GM12878 (cell line): ENCODE data around the gene FOXJ1. TPM values are rescaled to one million over a fixed set of nuclear protein-coding genes. Genes with fewer than 3 reads are reported as not detected.

Experiments
- ATAC-seq: fragments of 200-7000 bp; cut with Tn5 transposase; 3 replicates; pipeline ENCODE4 v1.9.1; 2020; ENCODE audit warnings: mild to moderate bottlenecking, moderate library complexity
- BruUV-seq: library from RNA; stranded (reverse); fragments of 400-500 nt; replicated peaks from 2 replicates; lab custom pipeline; 2021; lab: Mats Ljungman, UMichigan
- CTCF ChIA-PET: fragments of 300-600 bp; sonication (Branson Sonifier 250); formaldehyde crosslinking; extraction: SDS; loops from one replicate; lab custom pipeline; 2021; ENCODE audit warnings: inconsistent platforms; lab: Yijun Ruan, JAX
- POLR2A ChIA-PET: fragments of 350-600 bp; formaldehyde crosslinking; extraction: SDS; loops from one replicate; lab custom pipeline; 2021; ENCODE audit warnings: inconsistent platforms; lab: Charles Lee
- RAD21 ChIA-PET: fragments of 300-600 bp; sonication (Branson Sonifier 250); formaldehyde crosslinking; loops from one replicate; lab custom pipeline; 2023; ENCODE audit warnings: antibody characterized with exemption; ENCODE audit not compliant: unreplicated experiment; lab: Charles Lee
- SMC1A ChIA-PET: fragments of 300-600 bp; sonication (Branson Sonifier 250); formaldehyde crosslinking; loops from one replicate; lab custom pipeline; 2023; ENCODE audit not compliant: unreplicated experiment, uncharacterized antibody; lab: Charles Lee
- DNase-seq: peaks from one replicate; pipeline ENCODE4 v3.0.0-alpha.2; 2011; ENCODE audit warnings: low read depth, low spot score
- FAIRE-seq: peaks from 3 replicates; lab custom pipeline; 2011; peaks lifted over from hg19 to GRCh38; lab: Jason Lieb, UNC
- H2AFZ ChIP-seq: 2 replicates; pipeline ENCODE4 v1.6.0; 2011; ENCODE audit warnings: low read depth, low read length, control low read depth; ENCODE audit not compliant: control insufficient read depth
- H3K27ac ChIP-seq: 2 replicates; pipeline ENCODE4 v1.5.1; 2011; ENCODE audit warnings: control low read depth; ENCODE audit not compliant: control insufficient read depth, insufficient read depth
- H3K27me3 ChIP-seq, 2 experiments: replicated peaks in 1 of 2; 2 replicates each; pipeline versions ENCODE4 v1.6.0 to v1.6.1; 2011; ENCODE audit warnings: low read length in 1 of 2; ENCODE audit not compliant: control insufficient read depth in 2 of 2, insufficient read depth in 2 of 2
- H3K36me3 ChIP-seq, 2 experiments: 2 replicates each; pipeline ENCODE4 v1.5.1; 2011; ENCODE audit warnings: low read length in 1 of 2; ENCODE audit not compliant: control insufficient read depth in 2 of 2, insufficient read depth in 2 of 2
- H3K4me1 ChIP-seq: 2 replicates; pipeline ENCODE4 v1.6.1; 2011; ENCODE audit warnings: mild to moderate bottlenecking, low read length, moderate library complexity, mixed read lengths; ENCODE audit not compliant: control insufficient read depth, insufficient read depth
- H3K4me2 ChIP-seq: 2 replicates; pipeline ENCODE4 v1.6.0; 2011; ENCODE audit warnings: control low read depth; ENCODE audit not compliant: control insufficient read depth, insufficient read depth
- H3K4me3 ChIP-seq: fragments of 200-600 bp; sonication (generic); 2 replicates; pipeline ENCODE4 v1.5.1; 2016
- H3K79me2 ChIP-seq: 2 replicates; pipeline ENCODE4 v1.6.0; 2011; ENCODE audit warnings: low read length; ENCODE audit not compliant: control insufficient read depth, insufficient read depth
- H3K9ac ChIP-seq: 2 replicates; pipeline ENCODE4 v1.8.0; 2011; ENCODE audit warnings: low read length, control low read depth, mixed read lengths; ENCODE audit not compliant: control insufficient read depth, insufficient read depth
- H3K9me3 ChIP-seq: replicated peaks from 3 replicates; pipeline ENCODE4 v1.5.1; 2011; ENCODE audit warnings: mild to moderate bottlenecking, low read length; ENCODE audit not compliant: control insufficient read depth, insufficient read depth
- H4K20me1 ChIP-seq: 2 replicates; pipeline ENCODE4 v1.6.0; 2011; ENCODE audit not compliant: control insufficient read depth, insufficient read depth
- ETV6 ChIP-seq, 2 experiments: fragments of 450-650 bp in 1 of 2; IDR thresholded peaks in 1 of 2; conservative IDR thresholded peaks in 1 of 2; 2 replicates each; pipeline ENCODE4 v1.6.1; 2014; ENCODE audit warnings: antibody characterized with exemption in 1 of 2, borderline replicate concordance in 1 of 2, low read depth in 1 of 2, mild to moderate bottlenecking in 1 of 2, moderate library complexity in 1 of 2
- FOS ChIP-seq: IDR thresholded peaks from 3 replicates; pipeline ENCODE4 v1.6.1; 2011; ENCODE audit warnings: borderline replicate concordance; ENCODE audit not compliant: insufficient read length; ENCODE audit errors: extremely low read depth
- FOXM1 ChIP-seq: IDR thresholded peaks from 2 replicates; pipeline ENCODE4 v1.6.1; 2012; ENCODE audit warnings: low read depth, mild to moderate bottlenecking, inconsistent platforms, low read length, moderate library complexity
- HDAC2 ChIP-seq: fragments of 200-600 bp; sonication (generic); IDR thresholded peaks from 2 replicates; pipeline ENCODE4 v1.6.1; 2017
- MYB ChIP-seq: fragments of 150-350 bp; IDR thresholded peaks from 2 replicates; pipeline ENCODE4 v1.6.1; 2014; ENCODE audit warnings: mild to moderate bottlenecking, low read depth, low read length, borderline replicate concordance
- NBN ChIP-seq: fragments of 450-650 bp; IDR thresholded peaks from 2 replicates; pipeline ENCODE4 v1.6.1; 2016
- ZBED1 ChIP-seq: IDR thresholded peaks from 2 replicates; pipeline ENCODE4 v1.6.1; 2016; ENCODE audit warnings: borderline replicate concordance
- ZNF207 ChIP-seq: fragments of 450-650 bp; IDR thresholded peaks from 2 replicates; pipeline ENCODE4 v1.6.1; 2014; ENCODE audit warnings: antibody characterized with exemption, mild to moderate bottlenecking, borderline replicate concordance
- WGBS: methylation state at CpG from one replicate; pipeline ENCODE4 v1.1.6; 2016; ENCODE audit warnings: low lambda C conversion rate; ENCODE audit not compliant: insufficient replicate concordance, insufficient coverage; ENCODE audit errors: missing lambda C conversion rate; 5-methylcytosine and 5-hydroxymethylcytosine counted together
- in situ Hi-C: fragments of 300-500 bp; cut with MboI; formaldehyde crosslinking; loops from 9 replicates; pipeline ENCODE4 v1.14.3; 2018; ENCODE audit warnings: mixed read lengths
- intact Hi-C: fragments of 100-400 bp; cut with micrococcal nuclease; formaldehyde crosslinking; loops from one replicate; pipeline ENCODE4 v1.14.2; 2022; ENCODE audit not compliant: unreplicated experiment
- polyA plus RNA-seq, 11 experiments: library from polyadenylated mRNA; depleted of rRNA in 4 of 11; unstranded in 6 of 11; stranded (reverse) in 5 of 11; fragments of >200 nt; fragmentation: Nextera tagmentation in 4 of 11; fragmentation: Illumina TruSeq in 1 of 11; extraction: Ambion mirVana in 4 of 11; extraction: Trizol in 1 of 11; gene quantifications; 1 replicate in 1 of 11; 2 replicates in 10 of 11; pipeline versions ENCODE4 v1.2.1 to v1.2.3, GENCODE V29; 2011 to 2016; ENCODE audit warnings: inconsistent platforms in 2 of 11, missing spikeins in 2 of 11, low read depth in 1 of 11
- total RNA-seq, 4 experiments: library from RNA; depleted of rRNA in 3 of 4; stranded (reverse); fragments of >200 nt in 3 of 4; fragmentation: Illumina TruSeq in 1 of 4; extraction: Trizol in 1 of 4; gene quantifications; 2 replicates each; pipeline versions ENCODE4 v1.2.1 to v1.2.3, GENCODE V29; 2013 to 2021
- TF ChIP-seq, protein P1 (sequence below): IDR thresholded peaks from 2 replicates; pipeline ENCODE4 v1.6.1; 2012; ENCODE audit warnings: low read length, inconsistent platforms

The FOXJ1 gene
- total and polyA plus RNA-seq, 10 of the 15 experiments (the other 5 are each of a cell fraction or from before 2014, with no cell fraction given), result not detected

DNA sequence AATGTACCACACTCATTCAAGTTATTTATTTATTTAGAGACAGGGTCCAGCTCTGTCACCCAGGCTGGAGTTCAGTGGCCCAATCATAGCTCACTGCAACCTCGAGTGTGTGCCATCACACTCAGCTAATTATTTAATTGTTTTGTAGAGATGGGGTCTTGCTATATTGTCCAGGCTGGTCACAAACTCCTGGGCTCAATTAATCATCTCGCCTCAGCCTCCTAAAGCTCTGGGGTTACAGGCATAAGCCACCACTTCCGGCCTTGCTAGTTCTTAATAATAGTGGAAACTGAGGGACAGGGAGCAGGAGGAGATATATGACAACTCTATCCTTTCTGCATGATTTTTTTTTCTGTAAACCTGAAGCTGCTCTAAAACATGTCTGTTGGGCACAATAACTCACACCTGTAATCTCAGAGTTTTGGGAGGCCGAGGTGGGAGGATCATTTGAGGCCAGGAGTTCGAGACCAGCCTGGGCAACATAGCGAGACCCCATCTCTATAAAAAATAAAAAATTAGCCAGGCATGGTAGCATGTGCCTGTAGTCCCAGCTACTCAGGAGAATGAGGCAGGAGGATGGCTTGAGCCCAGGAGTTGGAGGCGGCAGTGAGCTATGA, 25.8 kb downstream of the FOXJ1 start:
- ChIA-PET SMC1A (interaction anchor here (1.0 to 2.0 kb wide), 2 partner anchors 68 to 165 kb away, joined by 3 to 13 read pairs; no protein-coding TSS in a partner anchor), CTCF (interaction anchor here (1.1 to 18.3 kb wide), 5 partner anchors 64 to 283 kb away, joined by 3 to 316 read pairs (median 4); no protein-coding TSS in a partner anchor), POLR2A (no interaction called here), RAD21 (interaction anchor here (1.0 to 9.9 kb wide), 3 partner anchors 165 to 283 kb away, joined by 3 to 149 read pairs (median 4); no protein-coding TSS in a partner anchor)
- intact Hi-C loops, result no loop called here
- ATAC-seq, result no peak
- no peak for FAIRE-seq
- Histone ChIP-seq H3K4me1 (no peaks in the 10 kb centered on the region), H2AFZ (no peak overlapping the region), H3K9ac (no peak overlapping the region), H3K36me3 (no peaks in the 10 kb centered on the region), H3K79me2 (no peaks in the 10 kb centered on the region), H4K20me1 (no peaks in the 10 kb centered on the region), H3K27me3 (no peaks in the 10 kb centered on the region), H3K4me2 (no peak overlapping the region), H3K4me3 (no peak overlapping the region), H3K27ac (no peak overlapping the region), H3K9me3 (no peaks in the 10 kb centered on the region)
- BruUV-seq, result no TSS peak
- no peak for TF ChIP-seq ZNF207
- TF ChIP-seq ETV6 (conservative IDR thresholded peaks at IDR 0.05 in 1 of 2, IDR thresholded peaks at IDR 0.05 in 1 of 2; ENCODE audit: borderline replicate concordance in 1 of 2, low read depth in 1 of 2), result no peak
- TF ChIP-seq, protein P1, sequence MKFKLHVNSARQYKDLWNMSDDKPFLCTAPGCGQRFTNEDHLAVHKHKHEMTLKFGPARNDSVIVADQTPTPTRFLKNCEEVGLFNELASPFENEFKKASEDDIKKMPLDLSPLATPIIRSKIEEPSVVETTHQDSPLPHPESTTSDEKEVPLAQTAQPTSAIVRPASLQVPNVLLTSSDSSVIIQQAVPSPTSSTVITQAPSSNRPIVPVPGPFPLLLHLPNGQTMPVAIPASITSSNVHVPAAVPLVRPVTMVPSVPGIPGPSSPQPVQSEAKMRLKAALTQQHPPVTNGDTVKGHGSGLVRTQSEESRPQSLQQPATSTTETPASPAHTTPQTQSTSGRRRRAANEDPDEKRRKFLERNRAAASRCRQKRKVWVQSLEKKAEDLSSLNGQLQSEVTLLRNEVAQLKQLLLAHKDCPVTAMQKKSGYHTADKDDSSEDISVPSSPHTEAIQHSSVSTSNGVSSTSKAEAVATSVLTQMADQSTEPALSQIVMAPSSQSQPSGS, result no peak
- no peak for TF ChIP-seq FOXM1
- no peak for TF ChIP-seq FOS
- no peak for TF ChIP-seq MYB
- TF ChIP-seq ZBED1, result no peak
- TF ChIP-seq HDAC2, result no peak
- no peak for TF ChIP-seq NBN
- WGBS, result 66% methylated on average over 7 of the region's 7 CpGs
- in situ Hi-C loops, result no loop called here
- DNase-seq, result no peak
